GM18508 (cell line): ENCODE measurements around the gene SPEF1.
"Not testable (repeated sequence)": the region's sequence is repeated elsewhere in the genome, so short reads cannot be mapped to it uniquely, and the experiment has no call there.

Experiments
- ATAC-seq: cut with Tn5 transposase; IDR thresholded peaks from one replicate; pipeline ENCODE4 v1.9.1; 2021; ENCODE audit warnings: moderate number of reproducible peaks; ENCODE audit not compliant: insufficient read depth, unreplicated experiment

The SPEF1 gene

GRCh38 chr20:3781153-3781910 is at the start of gene SPEF1:
SPEF1 (minus strand) TSS chr20:3781448; CDS start chr20:3781287, 161 bp downstream.
- ATAC-seq, result no peak

- not testable (repeated sequence) for ATAC-seq
Measured at GRCh38 chr20:3829891-3830290, 48.6 kb upstream of the SPEF1 start.

- ATAC-seq, result no peak
Measured at GRCh38 chr20:3828798-3829197, 47.5 kb upstream of the SPEF1 start.

GRCh38 chr20:3826420-3826819 is 45.2 kb upstream of the SPEF1 start:
- ATAC-seq, result no peak

- no peak for ATAC-seq
Measured at GRCh38 chr20:3825526-3825925, 44.3 kb upstream of the SPEF1 start.

GRCh38 chr20:3823881-3824280 is 42.6 kb upstream of the SPEF1 start:
- ATAC-seq, result no peak

GRCh38 chr20:3821996-3822395 is 40.7 kb upstream of the SPEF1 start:
- ATAC-seq, result no peak

- no peak for ATAC-seq
Measured at GRCh38 chr20:3820901-3821727, 39.9 kb upstream of the SPEF1 start.

GRCh38 chr20:3820048-3820900 is 39.0 kb upstream of the SPEF1 start, which contains the start of gene AP5S1:
AP5S1 (plus strand) TSS chr20:3820547; CDS start chr20:3822118, 1,571 bp downstream.
- peak; percentile 46 for ATAC-seq

GRCh38 chr20:3819411-3820047 is 38.3 kb upstream of the SPEF1 start:
- no peak for ATAC-seq

GRCh38 chr20:3818155-3819151 is 37.2 kb upstream of the SPEF1 start:
- ATAC-seq, result no peak

GRCh38 chr20:3815703-3816315 is 34.6 kb upstream of the SPEF1 start:
- no peak for ATAC-seq

GRCh38 chr20:3814928-3815495 is 33.8 kb upstream of the SPEF1 start:
- ATAC-seq, result no peak

GRCh38 chr20:3813848-3814581 is 32.8 kb upstream of the SPEF1 start:
- no peak for ATAC-seq

GRCh38 chr20:3812975-3813847 is 32.0 kb upstream of the SPEF1 start:
- ATAC-seq, result no peak

- ATAC-seq, result no peak
Measured at GRCh38 chr20:3812259-3812681, 31.0 kb upstream of the SPEF1 start.
